NCI-H1436 (cell line): Measurements from ENCODE around the gene S100A1.
A peak's percentile ranks its signal among the peaks of the same experiment; 100 is the strongest.
"Not testable (repeated sequence)": the region's sequence is repeated elsewhere in the genome, so short reads cannot be mapped to it uniquely, and the experiment has no call there.

Source experiments
- DNase-seq: peaks from one replicate; lab custom pipeline; 2025; lab: John Stamatoyannopoulos, UW

The S100A1 gene

DNA sequence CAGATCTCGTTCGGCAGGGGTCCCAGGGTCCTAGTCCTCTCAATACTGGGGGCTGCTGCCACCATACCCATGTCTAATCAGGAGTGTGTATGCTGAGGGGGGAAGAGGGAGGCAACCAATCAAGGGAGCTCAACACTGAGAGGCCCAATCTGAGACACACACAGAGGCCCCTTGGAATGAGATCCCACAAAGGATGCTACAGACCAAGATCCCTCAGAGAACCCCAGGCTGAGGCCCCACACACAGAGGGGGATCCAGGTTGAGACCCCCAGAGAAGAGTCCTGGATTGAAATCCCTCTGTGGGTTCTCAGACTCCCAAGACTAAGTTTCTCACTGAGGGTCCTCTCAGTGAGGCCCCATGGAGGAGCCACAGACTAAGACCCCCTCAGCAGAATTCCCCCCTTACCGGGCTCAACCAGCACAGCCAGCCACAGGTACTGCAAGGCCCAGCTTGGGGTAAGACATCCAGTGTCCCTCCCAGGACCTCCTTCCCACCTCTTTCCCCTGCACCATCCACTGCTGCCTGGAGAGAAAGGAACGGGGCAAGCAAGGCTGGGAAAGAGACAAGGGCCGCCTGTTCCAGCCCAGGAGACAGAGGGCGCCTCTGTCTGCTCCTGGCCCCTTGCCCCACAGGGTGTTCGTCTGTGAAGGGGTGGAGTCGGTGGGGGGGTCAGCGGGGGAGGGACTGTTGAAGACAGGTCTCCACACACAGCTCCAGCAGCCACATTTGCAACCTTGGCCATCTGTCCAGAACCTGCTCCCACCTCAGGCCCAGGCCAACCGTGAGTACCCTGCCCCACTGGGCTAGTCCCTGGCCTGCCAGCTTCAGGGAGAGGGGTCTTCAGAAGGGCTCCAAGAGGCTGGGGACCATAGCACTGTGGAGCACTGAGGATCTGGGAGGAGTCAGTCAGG, at the start of gene S100A1:
TSS of gene S100A1 (plus strand) at position 720 of the 912 bp plus-strand sequence. CDS start 2,088 bp downstream, outside the sequence.
- no peak for DNase-seq

DNA sequence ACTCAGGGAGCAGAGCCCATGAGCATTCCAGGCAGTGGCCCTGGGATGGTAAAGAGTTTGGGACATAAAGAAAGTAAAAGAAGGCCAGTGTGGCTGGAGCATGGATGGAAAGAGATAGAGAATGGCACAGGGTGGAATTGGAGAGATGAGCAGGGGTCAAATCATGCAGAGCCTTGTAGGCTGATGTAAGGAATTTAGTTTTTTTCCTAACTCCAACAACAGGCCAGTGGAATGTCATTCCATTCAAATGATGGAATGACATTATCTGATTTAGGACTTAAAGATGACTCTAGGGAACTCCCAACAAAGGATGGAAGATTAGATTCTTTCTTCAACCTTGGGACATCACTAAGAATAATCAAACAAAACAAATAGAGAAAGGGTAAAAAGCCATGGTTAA, 49.7 kb upstream of the S100A1 start:
- no peak for DNase-seq

DNA sequence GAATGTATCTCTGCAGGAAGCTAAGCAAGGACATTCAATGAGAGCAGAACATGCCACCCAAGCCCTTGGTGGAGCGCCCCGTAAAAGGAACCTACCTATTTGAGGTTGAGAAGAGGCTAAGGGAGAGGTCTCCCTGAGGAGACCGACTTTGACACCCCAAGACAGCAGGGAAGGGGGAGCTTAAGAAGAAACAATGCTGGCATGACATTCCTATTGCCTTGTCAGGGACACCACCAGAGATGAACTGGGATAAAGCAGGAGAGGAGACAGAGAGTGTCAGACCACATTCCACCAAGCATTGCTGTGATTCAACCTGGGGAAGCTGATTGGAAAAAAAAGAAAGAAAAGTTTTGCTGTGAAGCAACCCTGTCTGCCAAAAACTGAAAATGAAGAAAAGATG, 49.3 kb upstream of the S100A1 start:
- no peak for DNase-seq

DNA sequence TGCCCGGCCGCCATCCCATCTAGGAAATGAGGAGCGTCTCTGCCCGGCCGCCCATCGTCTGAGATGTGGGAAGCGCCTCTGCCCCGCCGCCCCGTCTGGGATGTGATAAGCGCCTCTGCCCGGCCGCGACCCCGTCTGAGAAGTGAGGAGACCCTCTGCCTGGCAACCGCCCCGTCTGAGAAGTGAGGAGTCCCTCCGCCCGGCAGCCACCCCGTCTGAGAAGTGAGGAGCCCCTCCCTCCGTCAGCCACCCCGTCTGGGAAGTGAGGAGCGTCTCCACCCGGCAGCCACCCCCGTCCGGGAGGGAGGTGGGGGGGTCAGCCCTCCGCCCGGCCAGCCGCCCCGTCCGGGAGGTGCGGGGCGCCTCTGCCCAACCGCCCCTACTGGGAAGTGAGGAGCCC, 45.4 kb upstream of the S100A1 start:
- DNase-seq = not testable (repeated sequence)

DNA sequence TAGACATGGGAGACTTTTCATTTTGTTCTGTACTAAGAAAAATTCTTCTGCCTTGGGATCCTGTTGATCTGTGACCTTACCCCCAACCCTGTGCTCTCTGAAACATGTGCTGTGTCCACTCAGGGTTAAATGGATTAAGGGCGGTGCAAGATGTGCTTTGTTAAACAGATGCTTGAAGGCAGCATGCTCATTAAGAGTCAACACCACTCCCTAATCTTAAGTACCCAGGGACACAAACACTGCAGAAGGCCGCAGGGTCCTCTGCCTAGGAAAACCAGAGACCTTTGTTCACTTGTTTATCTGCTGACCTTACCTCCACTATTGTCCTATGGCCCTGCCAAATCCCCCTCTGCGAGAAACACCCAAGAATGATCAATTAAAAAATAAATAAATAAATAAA, 44.7 kb upstream of the S100A1 start:
- DNase-seq = not testable (repeated sequence)

DNA sequence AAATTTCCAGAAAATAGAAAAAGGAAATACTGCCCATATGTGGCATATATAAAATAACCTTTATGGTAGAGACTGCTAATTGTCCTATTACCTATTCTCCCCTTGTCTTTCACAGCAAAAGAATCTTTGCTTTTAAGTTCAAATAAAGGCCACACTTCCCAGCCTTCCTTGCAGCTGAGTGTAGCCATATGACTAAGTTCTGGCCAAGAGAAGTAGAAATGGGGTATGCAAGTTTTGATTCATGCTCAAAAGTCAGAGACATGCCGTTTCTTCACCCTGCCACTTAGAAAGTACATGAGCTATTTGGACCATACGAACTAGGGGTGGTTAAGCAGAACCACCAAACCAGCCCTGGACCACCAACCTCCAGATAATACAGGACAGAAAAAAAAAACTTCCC, 44.3 kb upstream of the S100A1 start:
- no peak for DNase-seq

DNA sequence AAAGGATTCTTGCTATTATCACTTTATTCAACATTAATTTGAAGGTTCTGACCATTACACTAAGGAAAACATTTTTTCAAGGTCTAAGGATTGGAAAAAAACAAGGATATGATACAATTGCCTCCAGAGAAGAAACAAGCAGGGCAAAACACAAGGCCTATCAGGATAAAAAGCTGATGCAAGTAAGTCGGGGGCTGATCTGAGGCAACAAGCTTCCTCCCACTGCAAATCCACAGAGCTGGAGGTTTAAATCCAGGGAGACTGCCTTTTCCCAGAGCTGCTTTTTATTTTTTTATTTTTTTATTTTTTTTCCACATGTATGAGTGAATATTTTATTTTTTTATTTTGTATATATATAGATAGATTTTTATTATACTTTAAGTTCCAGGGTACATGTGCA, 43.2 kb upstream of the S100A1 start:
- no peak for DNase-seq

DNA sequence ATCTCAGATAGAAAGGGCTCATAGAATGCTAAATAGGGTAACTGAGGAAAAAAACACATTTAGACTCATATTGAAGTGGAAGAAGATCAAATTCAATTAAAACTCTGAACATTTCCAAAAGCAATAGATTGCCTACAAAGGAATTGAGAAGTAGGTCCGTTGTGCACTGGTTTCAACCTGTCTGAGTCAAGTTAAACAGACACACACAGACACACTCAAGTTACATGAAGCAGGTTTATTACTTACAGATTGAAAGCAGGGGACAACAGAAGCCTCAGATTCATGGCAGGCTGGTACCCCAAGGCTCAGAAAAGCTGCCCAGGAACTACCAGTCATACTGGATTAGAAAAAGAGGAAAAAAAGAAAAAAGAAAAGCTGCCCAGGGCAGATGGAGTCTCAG, 41.9 kb upstream of the S100A1 start:
- no peak for DNase-seq

DNA sequence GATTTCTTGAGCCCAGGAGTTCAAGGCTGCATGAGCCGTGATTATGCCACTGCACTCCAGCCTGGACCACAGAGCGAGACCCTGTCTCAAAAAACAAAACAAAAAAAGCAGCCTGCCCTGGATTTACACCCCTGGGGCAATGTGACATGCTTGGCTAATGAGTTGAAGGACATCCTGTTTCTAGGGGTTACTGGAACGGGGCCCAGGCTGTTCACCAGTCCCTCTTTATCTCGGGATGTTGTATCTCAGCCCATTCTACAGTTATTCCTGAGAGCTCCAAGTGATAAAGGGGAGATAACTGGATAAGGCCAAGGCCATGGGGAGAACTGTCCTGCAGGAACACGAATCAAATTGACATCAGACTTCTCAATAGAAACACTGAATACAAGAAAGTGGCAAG, 40.9 kb upstream of the S100A1 start:
- no peak for DNase-seq

DNA sequence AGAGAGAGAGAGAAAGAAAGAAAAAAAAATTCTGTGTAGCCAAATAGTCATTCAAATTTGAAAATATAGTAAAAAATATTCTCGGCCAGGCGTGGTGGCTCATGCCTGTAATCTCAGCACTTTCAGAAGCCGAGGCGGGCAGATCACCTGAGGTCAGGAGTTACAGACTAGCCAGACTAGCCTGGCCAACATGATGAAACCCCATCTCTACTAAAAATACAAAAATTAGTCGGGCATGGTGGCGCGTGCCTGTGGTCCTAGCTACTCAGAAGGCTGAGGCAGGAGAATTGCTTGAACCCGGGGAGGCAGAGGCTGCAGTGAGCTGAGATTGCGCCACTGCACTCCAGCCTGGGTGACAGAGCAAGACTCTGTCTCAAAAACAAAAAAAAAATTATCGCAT, 40.2 kb upstream of the S100A1 start:
- not testable (repeated sequence) for DNase-seq

DNA sequence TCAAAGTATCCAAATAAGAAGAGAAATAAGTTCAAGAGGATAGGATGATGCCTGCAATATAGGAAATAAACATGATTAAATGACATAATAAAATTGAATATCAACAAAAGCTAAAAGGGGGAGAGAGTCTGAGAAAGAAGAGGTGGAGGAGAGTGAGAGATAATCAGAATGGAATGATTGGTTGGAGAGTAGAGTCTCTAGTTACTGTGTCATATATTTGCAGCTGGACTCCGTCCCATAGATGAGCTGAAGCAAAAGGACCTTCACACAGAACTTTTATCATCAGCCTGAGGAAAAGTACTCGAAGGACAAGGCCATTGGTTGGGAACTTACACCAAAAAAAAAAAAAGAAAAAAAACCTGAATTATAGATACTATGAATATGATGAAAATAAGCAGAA, 39.8 kb upstream of the S100A1 start:
- no peak for DNase-seq

DNA sequence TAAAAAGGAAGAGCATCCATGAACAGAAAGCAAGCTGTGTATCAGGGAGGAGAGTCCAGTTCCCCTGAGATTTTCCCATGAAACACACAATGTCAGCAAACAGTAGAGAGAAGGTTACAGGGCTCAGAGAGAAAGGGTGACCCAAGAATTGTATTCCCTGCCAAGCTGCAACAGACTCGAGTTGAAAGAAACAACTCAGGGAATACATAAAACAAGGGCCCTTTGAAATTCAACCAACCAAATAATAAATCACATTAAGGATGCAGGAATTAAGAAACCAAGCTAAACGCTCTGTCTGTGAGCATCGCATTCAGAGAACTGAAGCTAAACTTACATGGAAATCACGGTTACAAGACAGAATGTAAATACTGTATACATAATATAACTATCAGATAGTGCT, 35.5 kb upstream of the S100A1 start:
- DNase-seq = no peak

DNA sequence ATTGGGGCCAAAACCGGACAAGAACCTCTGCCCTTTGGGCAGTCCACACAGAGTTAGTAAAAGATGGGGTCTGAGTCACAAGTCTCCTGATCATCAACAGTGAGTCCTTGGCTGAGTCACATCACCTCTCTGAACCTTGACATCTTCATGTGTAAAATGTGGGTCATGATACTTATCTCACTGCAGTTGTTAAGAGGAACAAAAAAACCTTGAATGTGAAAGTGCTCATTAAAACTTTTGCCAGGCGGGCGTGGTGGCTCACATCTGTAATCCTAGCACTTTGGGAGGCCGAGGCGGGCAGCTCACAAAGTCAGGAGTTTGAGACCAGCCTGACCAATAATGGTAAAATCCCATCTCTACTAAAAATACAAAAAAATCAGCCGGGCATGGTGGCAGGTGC, 31.0 kb upstream of the S100A1 start:
- DNase-seq = no peak

DNA sequence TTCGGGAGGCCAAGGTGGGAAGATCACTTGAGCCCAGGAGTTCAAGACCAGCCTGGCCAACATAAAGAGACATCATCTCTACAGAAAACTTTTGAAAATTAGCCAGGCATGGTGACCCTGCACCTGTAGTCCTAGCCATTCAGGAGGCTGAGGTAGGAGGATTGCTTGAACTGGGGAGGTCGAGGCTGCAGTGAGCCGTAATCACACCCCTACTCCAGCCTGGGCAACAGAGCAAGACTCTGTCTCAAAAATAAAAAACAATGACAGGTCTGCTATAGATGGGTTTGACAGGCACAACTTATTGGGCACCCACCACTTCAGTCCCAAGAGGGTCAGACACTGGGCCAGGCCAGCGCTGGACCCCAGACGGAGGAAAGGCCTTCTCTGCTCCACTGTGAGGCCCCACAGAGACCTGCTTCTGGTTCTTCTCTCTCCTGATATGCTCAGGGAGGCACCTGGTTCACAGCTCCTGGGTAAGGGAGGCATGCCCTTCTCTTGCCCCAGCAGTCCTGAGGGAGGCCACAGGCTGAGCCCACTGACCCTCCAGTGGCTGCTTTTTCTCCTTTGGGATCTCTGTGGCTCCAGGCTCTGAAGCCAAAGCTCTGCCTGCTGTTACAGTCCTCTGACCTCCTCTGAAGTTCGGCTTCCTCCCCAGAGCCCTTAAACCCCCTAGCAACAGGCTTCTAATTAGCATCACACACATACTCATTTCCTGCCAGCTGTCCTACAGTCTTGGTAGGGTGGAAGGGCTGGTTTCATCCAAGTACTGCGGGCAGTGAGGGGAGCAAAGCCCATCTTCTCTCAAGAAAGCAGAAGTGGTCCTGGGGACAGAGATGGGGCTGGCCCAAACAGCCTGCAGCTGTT, 29.7 kb upstream of the S100A1 start:
- peak; percentile 80 for DNase-seq

DNA sequence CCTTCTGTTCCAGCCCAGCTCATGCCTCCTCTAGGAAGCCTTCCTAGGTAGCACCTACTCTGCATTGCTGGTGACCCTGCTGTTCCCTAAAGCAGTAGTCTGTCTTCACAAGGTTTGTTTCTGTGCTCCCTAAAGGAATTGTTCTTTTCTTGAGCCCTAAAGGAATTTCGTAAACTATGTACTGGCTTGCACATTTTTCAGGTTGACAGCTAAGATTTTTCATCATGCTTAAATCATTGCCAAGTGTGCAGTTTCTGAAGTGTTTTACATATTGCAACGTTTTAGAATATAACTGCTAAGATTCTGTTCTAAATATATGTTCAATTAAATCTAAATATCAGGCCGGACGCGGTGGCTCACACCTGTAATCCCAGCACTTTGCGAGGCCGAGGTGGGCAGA, 28.4 kb upstream of the S100A1 start:
- no peak for DNase-seq

DNA sequence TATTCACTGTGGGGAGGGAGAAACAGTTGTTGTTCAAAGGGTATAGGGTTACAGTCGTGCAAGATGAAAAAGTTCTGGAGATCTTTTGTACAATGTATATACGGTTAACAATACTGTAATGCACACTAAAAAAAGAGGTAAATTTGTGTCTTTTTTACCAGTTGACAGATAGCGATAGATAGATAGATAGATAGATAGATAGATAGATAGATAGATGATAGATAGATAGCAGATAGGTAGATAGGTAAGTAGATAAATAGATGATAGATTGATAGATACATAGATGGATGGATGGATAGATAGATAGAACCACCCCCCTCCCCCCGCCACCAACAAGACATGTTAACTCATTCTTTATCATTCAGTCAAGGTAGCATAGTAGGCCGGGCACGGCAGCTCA, 25.5 kb upstream of the S100A1 start:
- DNase-seq = no peak

DNA sequence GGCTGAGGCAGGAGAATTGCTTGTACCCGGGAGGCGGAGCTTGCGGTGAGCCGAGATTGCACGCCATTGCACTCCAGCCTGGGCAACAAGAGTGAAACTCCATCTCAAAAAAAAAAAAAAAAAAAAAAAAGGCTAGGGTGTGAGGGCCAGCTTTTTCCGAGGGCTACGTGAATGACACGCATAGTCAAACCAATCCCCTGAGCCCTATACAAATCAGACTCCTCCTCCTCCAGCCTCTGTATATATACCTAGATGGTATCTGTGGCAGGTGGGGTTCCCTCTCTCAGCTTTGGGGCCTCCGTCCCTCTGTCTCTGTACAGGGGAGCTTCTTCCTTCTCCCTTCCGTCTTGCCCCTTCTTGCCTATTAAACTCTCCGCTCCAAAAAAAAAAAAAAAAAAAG, 22.0 kb upstream of the S100A1 start:
- no peak for DNase-seq

DNA sequence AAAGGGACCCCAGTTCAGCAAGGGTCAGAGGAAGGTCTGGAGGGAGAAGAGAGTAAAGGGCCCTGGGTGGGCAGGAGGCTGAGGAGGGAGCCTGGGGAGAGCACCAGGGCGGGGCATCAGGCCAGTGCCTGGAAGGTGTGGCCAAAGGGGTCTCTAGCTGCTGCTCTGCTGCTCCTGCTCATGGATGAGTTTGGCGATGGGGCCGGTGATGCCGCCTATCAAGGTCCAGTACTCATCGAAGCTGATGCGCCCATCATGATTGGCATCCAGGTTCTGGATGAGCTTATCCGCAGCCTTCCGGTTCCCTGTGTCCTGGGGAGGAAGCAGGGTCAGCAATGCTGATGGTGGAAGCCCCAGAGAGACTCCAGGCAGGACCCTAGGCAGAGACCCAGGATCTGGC, 20.9 kb upstream of the S100A1 start:
- no peak for DNase-seq

DNA sequence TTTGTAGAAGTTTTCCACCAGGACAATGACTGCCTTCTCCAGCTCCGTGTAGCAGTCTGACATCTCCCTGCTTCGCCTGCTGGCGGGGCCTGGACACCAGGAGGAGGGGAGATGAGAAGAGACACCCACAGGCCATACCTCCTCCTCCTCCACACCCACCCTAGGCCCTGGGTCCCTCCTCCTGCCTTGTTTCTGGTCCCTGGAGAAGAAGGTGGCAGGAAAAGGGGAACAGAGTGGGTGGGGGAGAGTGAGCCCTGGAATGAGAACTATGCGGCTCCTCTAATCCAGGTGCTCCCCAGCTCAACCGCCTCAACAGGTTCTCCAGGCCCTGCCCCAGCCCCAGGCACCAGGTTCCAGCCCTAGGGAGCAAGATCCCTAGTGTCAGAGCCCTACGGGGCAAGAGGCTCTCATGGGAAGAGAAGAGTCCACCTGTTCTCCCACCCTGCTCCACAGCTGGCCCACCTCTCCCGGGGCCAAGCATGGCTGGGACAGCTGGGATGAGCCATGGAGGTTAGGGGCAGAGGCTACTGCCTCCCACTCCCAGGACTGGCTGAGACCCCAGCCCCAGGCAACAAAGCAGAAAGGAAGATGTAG, 20.0 kb upstream of the S100A1 start:
- DNase-seq = no peak

DNA sequence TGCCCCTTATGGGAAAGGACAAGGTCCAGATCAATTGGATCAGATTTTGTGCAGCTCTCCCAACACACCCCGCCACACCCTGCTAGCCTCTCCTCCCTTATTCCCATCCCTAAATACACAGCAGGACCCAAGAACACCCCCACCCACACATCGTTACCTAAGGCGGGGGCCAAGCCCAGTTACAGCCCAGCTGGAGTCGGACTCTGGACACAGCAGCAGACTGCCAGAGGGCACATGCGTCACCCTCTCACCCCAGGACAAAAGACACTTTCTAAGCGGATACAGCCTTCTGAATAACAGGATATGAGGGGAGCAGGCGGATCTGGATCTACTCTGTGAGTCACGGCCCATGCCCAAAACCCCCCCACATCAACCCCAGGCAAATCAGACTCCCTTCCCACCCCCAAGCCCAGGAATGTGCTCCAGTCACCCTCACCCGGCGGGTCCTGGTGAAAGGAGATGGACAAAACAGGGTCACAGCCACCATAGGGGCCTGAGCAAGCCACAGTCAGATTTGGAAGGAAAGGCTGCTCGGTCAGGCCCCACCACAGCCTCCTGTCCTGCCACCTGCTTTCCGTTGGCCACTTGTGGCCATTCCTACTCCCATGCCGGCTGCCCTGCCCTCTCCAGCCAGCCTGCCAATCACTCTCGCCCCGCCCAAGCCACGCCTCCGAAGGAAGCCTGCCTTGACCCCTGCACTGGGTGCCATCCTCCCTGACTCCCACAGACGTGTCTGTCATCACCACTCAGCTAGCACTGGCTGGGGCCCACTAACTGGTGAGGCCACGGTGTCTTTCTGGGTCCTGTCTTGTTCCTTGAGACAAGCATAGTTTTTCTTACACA, 19.3 kb upstream of the S100A1 start:
- DNase-seq = no peak

DNA sequence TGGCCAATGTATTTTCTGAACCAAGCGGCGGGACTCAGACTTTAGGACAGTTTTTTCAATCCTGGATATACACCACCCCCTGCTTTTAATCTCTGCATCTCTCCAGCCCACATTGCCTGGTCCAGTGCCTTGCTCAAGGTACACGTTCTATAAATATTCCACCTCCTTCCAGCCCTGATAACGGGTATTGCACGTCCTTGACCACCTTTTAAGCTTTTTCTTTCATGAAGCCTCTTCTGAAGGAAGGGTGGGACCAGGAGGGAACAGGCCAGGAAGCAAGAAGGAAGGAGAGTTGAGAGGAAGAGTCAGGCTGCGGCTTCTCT, 18.7 kb upstream of the S100A1 start:
- DNase-seq = no peak

DNA sequence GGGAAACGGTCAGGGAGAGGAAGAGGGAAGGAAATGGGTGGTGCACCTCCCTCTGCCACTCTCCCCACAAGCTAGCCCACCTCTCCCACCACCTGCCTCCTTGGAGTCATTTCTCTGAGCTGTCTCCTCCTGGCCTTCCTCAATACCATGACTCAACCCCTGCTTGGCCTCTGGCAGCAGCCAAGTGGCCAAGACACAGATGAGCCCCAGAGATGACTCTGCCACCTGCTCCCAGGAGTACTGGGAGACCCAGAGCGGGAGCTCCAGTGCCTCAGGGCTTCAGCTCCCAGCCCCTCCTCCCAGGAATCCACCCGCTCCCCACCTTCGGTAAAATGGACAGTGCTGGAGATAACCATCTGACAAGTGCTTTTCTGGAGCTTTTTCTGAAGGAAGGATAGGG, 17.9 kb upstream of the S100A1 start:
- DNase-seq = no peak
